Effector memory CD4-positive, alpha-beta T cell (primary cell): Measurements from ENCODE around the gene ABAT.

Experiments
- DNase-seq, 3 donors: peaks; one replicate each; pipeline ENCODE4 v3.0.0-alpha.2; 2020
- H3K27ac ChIP-seq: 2 replicates; pipeline ENCODE4 v1.7.0; 2013; ENCODE audit warnings: mild to moderate bottlenecking, low read length, moderate library complexity; ENCODE audit not compliant: insufficient read depth, poor library complexity, severe bottlenecking
- H3K27me3 ChIP-seq: replicated peaks from 2 replicates; pipeline ENCODE4 v1.7.0; 2013; ENCODE audit warnings: mild to moderate bottlenecking, low read length; ENCODE audit not compliant: insufficient read depth, control insufficient read depth, poor library complexity, severe bottlenecking
- H3K36me3 ChIP-seq: 2 replicates; pipeline ENCODE4 v1.7.0; 2013; ENCODE audit warnings: mild to moderate bottlenecking, low read length, moderate library complexity; ENCODE audit not compliant: control insufficient read depth, insufficient read depth
- H3K4me1 ChIP-seq: 2 replicates; pipeline ENCODE4 v1.7.0; 2013; ENCODE audit warnings: low read length, mild to moderate bottlenecking; ENCODE audit not compliant: control insufficient read depth, insufficient read depth, poor library complexity, severe bottlenecking
- H3K4me3 ChIP-seq: 2 replicates; pipeline ENCODE4 v1.7.0; 2013; ENCODE audit warnings: low read length, low read depth, mild to moderate bottlenecking; ENCODE audit not compliant: insufficient read depth, poor library complexity, severe bottlenecking
- H3K9me3 ChIP-seq: 2 replicates; pipeline ENCODE4 v1.7.0; 2013; ENCODE audit warnings: mild to moderate bottlenecking, low read length, moderate library complexity; ENCODE audit not compliant: control insufficient read depth
- total RNA-seq, 3 donors: gene quantifications; one replicate each; lab custom pipeline; 2026; lab: John Stamatoyannopoulos, UW

The ABAT gene
- total RNA-seq = 6.9 to 17.0 (median 12.4) reads per million in 3 donors

DNA sequence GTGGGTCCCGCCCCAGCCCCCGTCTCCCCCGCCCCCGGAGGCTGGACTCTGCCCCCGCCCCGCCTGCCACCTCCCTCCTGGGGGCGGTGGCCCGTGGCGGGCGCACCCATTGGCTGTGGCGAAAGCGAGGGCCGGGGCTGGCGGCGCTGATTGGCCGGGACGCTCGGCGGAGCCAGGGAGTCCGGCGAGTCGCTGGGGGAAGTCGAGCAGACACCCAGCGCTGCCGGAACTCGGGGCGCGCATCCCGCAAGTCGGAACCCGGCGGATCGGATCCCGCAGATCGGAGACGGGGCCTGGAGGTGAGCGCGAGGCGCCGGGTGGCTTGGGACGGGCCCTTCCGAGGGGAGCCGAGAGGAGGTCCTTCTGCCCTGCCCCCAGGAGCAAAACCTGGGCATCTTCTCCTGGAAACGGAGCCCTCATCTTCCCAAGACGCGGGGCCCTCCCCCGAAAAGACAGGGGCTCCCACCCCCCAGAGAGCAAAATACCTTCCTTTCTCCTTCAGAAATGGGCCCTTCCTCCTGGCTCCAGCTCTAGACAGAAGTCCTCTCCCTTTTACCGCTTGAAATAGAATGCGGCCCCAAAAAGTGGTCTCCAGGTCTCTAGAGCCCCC is at the start of gene ABAT:
Gene ABAT, plus strand, starts transcription at position 205 of the 610 bp plus-strand sequence. CDS start 61,123 bp downstream, outside the sequence.
- peak; percentile 77 to 85 (median 84) for DNase-seq
- H3K27ac ChIP-seq = peak within 1 kb of the TSS; percentile 47

DNA sequence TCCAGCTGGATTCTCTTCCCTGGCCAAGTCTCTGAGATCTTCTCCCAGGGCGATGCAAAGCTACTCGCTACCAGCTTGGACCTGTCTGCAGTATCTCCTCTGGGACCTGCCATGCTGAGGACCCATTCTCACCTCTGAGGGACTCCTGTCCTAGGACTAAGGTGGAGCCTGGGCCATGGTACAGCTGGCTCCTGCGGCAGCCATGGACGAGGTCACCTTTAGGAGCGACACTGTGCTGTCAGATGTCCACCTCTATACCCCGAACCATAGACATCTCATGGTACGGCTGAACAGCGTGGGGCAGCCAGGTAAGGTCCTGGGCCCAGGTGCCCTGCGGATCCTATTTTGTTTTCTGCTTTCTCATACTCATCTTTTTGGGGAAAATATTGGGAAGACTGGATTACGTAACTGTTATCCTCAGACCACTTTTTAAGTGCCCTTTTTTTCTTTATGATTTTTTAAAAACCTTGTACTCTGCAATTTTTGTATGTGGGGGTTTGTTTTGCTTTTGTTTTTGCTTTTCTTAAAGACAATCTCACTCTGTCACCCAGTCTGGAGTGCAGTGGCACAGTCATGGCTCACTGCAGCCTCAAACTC is 48.8 kb upstream of the ABAT start:
- H3K27me3 ChIP-seq = no peaks in the 10 kb centered on the region
- H3K27ac ChIP-seq = no peak overlapping the region
- DNase-seq = no peak
- no peaks in the 10 kb centered on the region for H3K9me3 ChIP-seq
- H3K36me3 ChIP-seq = peaks cover 47% of the 10 kb centered on the region
- H3K4me1 ChIP-seq = peaks cover 6% of the 10 kb centered on the region
- H3K4me3 ChIP-seq = no peak overlapping the region

More for the DNA sequence above, at the start of gene ABAT:
- Histone ChIP-seq H3K4me1 (peaks cover 15% of the 10 kb centered on the region), H3K4me3 (peak within 1 kb of the TSS; percentile 83), H3K27me3 (no peaks in the 10 kb centered on the region), H3K9me3 (no peaks in the 10 kb centered on the region), H3K36me3 (no peaks in the 10 kb centered on the region)

DNA sequence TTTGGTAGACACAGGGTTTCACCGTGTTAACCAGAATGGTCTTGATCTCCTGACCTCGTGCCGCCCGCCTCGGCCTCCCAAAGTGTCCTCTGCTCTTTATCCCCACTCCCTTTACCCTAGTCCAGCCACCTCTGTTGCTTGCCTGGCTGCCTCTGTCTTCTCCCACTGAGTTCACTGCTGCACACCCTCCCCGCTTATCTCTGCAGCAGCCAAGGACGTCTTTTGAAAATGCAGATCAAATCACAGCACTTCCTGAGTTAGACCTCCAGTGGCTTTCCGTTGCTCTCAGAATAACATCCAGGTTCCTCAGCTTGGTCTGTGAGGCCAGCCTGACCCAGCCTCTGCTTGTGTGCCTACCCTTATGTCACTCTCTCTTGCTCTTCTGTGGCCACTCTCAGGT is 47.5 kb upstream of the ABAT start:
- Histone ChIP-seq H3K27ac (no peak overlapping the region), H3K27me3 (no peaks in the 10 kb centered on the region), H3K4me3 (no peak overlapping the region), H3K9me3 (no peaks in the 10 kb centered on the region), H3K4me1 (peaks cover 4% of the 10 kb centered on the region), H3K36me3 (peaks cover 55% of the 10 kb centered on the region)
- DNase-seq = no peak

DNA sequence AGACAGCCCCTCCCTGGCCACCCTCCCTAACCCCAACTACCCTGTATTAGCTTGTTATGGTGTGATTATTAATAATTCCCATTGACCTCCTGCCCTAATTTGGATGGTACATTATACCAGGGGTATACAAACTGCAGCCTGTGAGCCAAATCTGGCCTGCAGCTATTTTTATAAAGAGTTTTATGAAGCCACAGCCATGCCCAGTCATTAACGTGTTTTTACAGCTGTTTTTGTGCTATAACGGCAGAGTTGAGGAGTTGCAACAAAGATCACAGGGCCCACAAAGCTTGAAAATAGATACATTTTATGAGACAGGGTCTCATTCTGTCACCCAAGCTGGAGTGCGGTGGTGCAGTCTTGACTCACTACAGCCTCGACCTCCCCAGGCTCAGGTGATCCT is 47.0 kb upstream of the ABAT start:
- no peaks in the 10 kb centered on the region for H3K27me3 ChIP-seq
- peaks cover 60% of the 10 kb centered on the region for H3K36me3 ChIP-seq
- H3K4me3 ChIP-seq = no peak overlapping the region
- no peak for DNase-seq
- no peaks in the 10 kb centered on the region for H3K4me1 ChIP-seq
- H3K9me3 ChIP-seq = no peaks in the 10 kb centered on the region
- H3K27ac ChIP-seq = no peak overlapping the region

DNA sequence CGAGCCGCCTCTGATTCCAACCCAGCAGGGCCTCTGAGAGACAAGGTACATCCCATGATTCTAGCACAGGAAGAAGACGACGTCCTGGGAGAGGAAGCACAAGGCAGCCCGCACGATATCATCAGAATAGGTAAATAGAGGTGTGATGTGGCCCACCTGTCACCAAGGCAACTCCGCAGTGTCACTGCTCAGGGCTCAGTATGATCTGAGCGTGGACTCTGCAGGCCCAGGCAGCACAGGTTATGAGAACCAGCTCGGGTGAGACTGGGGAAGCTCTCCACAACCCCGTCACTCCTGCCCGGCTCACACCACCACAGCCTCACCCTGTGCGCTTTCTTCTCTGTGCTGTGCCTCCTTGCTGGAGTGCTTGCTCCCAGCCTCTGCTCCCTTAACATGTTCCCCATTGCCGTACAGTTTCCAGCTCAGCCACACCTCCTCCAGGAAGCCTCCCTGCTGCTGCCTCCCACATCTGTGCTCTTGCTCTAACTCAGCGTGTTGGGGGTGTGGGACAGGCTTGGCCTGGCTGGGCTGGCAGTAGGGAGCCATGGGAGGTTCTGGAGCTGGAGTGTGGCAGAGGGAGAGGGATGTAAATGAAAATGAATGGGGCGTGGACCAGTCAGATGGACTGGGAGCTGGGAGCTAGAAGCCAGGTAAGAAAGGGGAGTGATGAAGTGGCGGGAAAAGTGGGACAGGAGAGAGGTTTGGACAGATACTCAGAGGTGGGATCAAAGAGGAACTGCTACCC is 45.3 kb upstream of the ABAT start:
- no peak for DNase-seq
- Histone ChIP-seq H3K4me1 (no peaks in the 10 kb centered on the region), H3K27ac (no peak overlapping the region), H3K9me3 (no peaks in the 10 kb centered on the region), H3K27me3 (no peaks in the 10 kb centered on the region), H3K4me3 (no peak overlapping the region), H3K36me3 (peaks cover 68% of the 10 kb centered on the region)

DNA sequence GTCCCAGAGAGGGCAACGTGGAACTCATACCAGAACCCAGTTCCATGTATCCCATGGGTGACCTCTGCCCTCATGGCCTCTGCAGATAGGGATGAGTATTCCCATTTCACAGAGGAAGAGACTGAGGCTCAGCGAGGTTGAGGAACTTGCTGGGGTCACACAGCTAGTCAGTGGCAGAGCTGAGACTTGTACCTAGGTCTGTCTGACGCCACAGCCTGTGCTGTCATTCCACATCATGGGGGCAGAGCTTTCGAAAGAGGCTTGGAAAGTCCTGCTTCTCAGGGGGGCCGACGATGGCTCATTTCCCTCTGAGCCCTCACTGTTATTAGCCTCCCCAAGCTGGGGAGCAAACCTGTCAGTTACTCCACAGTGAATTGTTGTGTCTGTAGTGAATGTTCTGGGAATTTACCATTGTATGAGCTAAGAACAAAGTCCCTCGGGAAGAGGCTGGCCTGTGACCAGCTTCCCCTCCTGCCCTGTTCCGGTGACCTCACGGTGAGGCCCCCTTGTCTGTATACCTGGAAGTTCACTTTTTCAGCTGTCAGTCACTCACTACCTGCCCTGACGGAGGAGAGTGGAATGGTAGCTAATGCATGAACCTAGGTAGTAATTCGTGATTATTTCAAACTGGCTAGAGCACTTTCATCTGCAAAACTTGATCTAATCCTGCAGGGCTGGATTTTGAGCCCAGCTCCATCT is 44.0 kb upstream of the ABAT start:
- H3K4me1 ChIP-seq = no peaks in the 10 kb centered on the region
- no peaks in the 10 kb centered on the region for H3K27me3 ChIP-seq
- H3K9me3 ChIP-seq = no peaks in the 10 kb centered on the region
- H3K27ac ChIP-seq = no peak overlapping the region
- DNase-seq = no peak
- H3K4me3 ChIP-seq = no peak overlapping the region
- peaks cover 76% of the 10 kb centered on the region for H3K36me3 ChIP-seq

DNA sequence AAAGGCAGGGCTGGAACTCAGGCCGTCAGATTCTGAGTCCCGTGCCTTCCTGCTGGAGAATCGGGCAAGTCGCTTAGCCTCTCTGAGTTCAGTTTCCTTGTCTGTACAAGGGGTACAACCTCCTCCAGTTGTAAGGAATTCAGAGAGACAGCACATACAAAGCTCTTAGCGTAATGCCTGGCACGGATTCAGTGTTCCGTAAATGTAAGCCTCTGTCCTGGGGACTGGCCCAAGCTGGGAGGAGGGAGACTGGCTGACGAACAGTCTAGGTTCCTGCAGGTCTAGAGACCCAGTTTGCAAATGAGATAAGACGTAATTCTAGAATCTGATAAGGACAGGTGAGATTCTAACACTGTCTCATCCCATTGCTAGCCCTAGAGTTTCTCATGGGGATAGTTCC is 43.0 kb upstream of the ABAT start:
- Histone ChIP-seq H3K27me3 (no peaks in the 10 kb centered on the region), H3K4me3 (no peak overlapping the region), H3K4me1 (no peaks in the 10 kb centered on the region), H3K9me3 (no peaks in the 10 kb centered on the region), H3K27ac (no peak overlapping the region), H3K36me3 (peaks cover 73% of the 10 kb centered on the region)
- DNase-seq = no peak

DNA sequence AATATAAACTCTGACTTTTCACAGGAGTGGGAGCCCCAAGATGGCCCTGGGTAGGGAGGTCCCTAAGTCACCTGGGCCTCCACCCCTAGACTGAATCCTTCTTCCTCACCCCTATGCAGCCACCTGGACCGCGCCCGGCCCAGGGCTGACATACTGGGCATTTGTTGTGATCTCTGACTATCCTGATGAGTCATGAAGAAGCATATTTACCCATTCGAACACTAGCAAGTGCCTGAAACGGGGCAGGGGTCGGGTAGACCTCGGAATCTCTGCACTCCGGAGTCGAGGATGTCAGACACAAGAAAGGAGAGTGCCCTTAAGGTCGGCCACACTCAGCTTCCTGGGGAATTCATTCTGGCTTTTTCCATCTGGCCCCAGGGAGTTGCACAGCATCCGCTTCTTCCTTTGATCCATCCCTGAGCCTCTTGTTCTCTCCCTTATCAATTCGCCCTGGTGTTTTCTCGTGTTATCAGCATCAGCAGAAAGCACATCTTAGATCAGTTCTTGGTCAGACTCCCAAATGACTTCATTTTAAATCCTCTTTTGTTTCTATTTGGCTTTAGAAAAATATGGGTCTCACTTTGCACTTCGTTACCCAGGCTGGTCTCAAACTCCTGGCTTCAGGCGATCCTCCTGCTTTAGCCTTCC is 42.5 kb upstream of the ABAT start:
- Histone ChIP-seq H3K4me1 (no peaks in the 10 kb centered on the region), H3K4me3 (no peak overlapping the region), H3K36me3 (peaks cover 77% of the 10 kb centered on the region), H3K27ac (no peak overlapping the region), H3K27me3 (no peaks in the 10 kb centered on the region), H3K9me3 (no peaks in the 10 kb centered on the region)
- no peak for DNase-seq

DNA sequence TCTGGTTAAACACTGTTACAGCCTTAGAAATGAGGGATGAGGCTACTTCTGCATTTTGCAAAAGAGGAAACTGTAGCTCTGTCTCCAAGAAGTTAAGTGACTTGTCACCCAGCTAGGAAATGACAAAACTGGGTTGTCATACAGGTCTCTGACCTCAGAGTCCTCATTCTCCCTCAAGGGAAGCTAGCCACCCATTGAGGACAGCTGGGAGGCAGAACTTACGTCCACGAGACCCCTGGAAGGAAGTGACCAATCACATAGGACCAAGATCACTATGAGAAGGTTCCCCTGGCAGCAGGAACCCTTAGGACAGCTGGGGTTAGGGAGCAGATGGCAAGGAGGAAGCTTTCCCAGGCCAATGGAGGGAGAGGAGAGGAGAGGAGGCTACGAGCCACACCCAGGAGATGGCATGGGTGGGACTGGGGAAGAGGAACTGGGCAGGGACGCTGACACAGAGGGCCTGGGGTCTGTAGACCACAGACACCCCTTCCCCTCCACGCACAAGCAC is 41.7 kb upstream of the ABAT start:
- Histone ChIP-seq H3K4me1 (no peaks in the 10 kb centered on the region), H3K27me3 (no peaks in the 10 kb centered on the region), H3K9me3 (no peaks in the 10 kb centered on the region), H3K4me3 (no peak overlapping the region), H3K36me3 (peaks cover 75% of the 10 kb centered on the region), H3K27ac (no peak overlapping the region)
- no peak for DNase-seq
